IMR-90 (cell line): ENCODE results near the gene PLPP1. TPM values are rescaled to one million over a fixed set of nuclear protein-coding genes. Genes with fewer than 3 reads are reported as not detected.

Experiments
- ATAC-seq: fragments of 200-7000 bp; cut with Tn5 transposase; 2 replicates; pipeline ENCODE4 v1.9.1; 2020; ENCODE audit warnings: low read depth, mild to moderate bottlenecking, moderate library complexity
- BruUV-seq: library from RNA; stranded (reverse); fragments of 400-500 nt; replicated peaks from 2 replicates; lab custom pipeline; 2021; lab: Mats Ljungman, UMichigan
- CTCF ChIA-PET: fragments of 300-600 bp; formaldehyde crosslinking; extraction: SDS; loops from one replicate; lab custom pipeline; 2021; ENCODE audit warnings: antibody characterized with exemption; lab: Yijun Ruan, JAX
- POLR2A ChIA-PET: fragments of 300-600 bp; sonication (Branson Sonifier 250); formaldehyde crosslinking; loops from one replicate; lab custom pipeline; 2022; ENCODE audit warnings: antibody characterized with exemption; ENCODE audit not compliant: unreplicated experiment; lab: Charles Lee
- DNase-seq: peaks from one replicate; pipeline ENCODE4 v3.0.0; 2013
- H2AFZ ChIP-seq: replicated peaks from 2 replicates; pipeline ENCODE3; 2013; ENCODE audit warnings: low read length, mild to moderate bottlenecking; ENCODE audit not compliant: poor library complexity
- H2AK5ac ChIP-seq: 2 replicates; pipeline ENCODE4 v1.6.1; 2013; ENCODE audit warnings: low read depth, low read length, inconsistent platforms
- H2AK9ac ChIP-seq: replicated peaks from 2 replicates; pipeline ENCODE3; 2013; ENCODE audit warnings: mild to moderate bottlenecking, low read depth, low read length, moderate library complexity; ENCODE audit not compliant: poor library complexity
- H2BK120ac ChIP-seq: 2 replicates; pipeline ENCODE4 v1.6.1; 2013; ENCODE audit warnings: low read depth, low read length, inconsistent platforms
- H2BK15ac ChIP-seq: 3 replicates; pipeline ENCODE4 v1.6.1; 2013; ENCODE audit warnings: low read depth, low read length, inconsistent platforms
- H2BK20ac ChIP-seq: 2 replicates; pipeline ENCODE4 v1.6.1; 2013; ENCODE audit warnings: low read depth, mild to moderate bottlenecking, inconsistent platforms, low read length, moderate library complexity
- H2BK5ac ChIP-seq: 2 replicates; pipeline ENCODE4 v1.6.1; 2013; ENCODE audit warnings: mild to moderate bottlenecking, low read depth, low read length, inconsistent platforms; ENCODE audit not compliant: poor library complexity, severe bottlenecking
- H3K14ac ChIP-seq: replicated peaks from 2 replicates; pipeline ENCODE4 v1.6.1; 2013; ENCODE audit warnings: low read depth, low read length, inconsistent platforms
- H3K18ac ChIP-seq: 2 replicates; pipeline ENCODE4 v1.6.1; 2013; ENCODE audit warnings: low read depth, low read length, control low read depth
- H3K23ac ChIP-seq: 2 replicates; pipeline ENCODE4 v1.6.1; 2013; ENCODE audit warnings: low read depth, low read length, inconsistent platforms
- H3K27ac ChIP-seq: 2 replicates; pipeline ENCODE4 v1.5.1; 2013; ENCODE audit warnings: mild to moderate bottlenecking, control low read depth, low read length; ENCODE audit not compliant: insufficient read depth
- H3K27me3 ChIP-seq: 2 replicates; pipeline ENCODE4 v1.6.1; 2013; ENCODE audit warnings: low read length; ENCODE audit not compliant: control insufficient read depth, insufficient read depth
- H3K36me3 ChIP-seq: 2 replicates; pipeline ENCODE4 v1.6.1; 2013; ENCODE audit warnings: low read length, mixed read lengths; ENCODE audit not compliant: control insufficient read depth, insufficient read depth
- H3K4ac ChIP-seq: 2 replicates; pipeline ENCODE4 v1.6.1; 2013; ENCODE audit warnings: low read depth, low read length, inconsistent platforms
- H3K4me1 ChIP-seq: 2 replicates; pipeline ENCODE4 v1.6.1; 2013; ENCODE audit warnings: low read length, mixed read lengths; ENCODE audit not compliant: control insufficient read depth, insufficient read depth
- H3K4me2 ChIP-seq: 2 replicates; pipeline ENCODE4 v1.6.1; 2013; ENCODE audit warnings: low read depth, mild to moderate bottlenecking, control low read depth, low read length, moderate library complexity
- H3K4me3 ChIP-seq: 2 replicates; pipeline ENCODE4 v1.5.1; 2013; ENCODE audit warnings: low read depth, mild to moderate bottlenecking, control low read depth, low read length, moderate library complexity; ENCODE audit not compliant: insufficient read depth
- H3K56ac ChIP-seq: 2 replicates; pipeline ENCODE4 v1.6.1; 2013; ENCODE audit warnings: low read length, inconsistent platforms; ENCODE audit not compliant: insufficient read depth; ENCODE audit errors: extremely low read depth
- H3K79me1 ChIP-seq, 2 experiments: 2 replicates each; pipeline ENCODE4 v1.6.1; 2013; ENCODE audit warnings: low read length in 2 of 2, inconsistent platforms in 1 of 2, low read depth in 1 of 2
- H3K9ac ChIP-seq: 2 replicates; pipeline ENCODE4 v1.6.1; 2013; ENCODE audit warnings: low read depth, low read length, control low read depth
- H3K9me1 ChIP-seq: 2 replicates; pipeline ENCODE4 v1.6.1; 2013; ENCODE audit warnings: low read length, inconsistent platforms; ENCODE audit not compliant: insufficient read depth
- H3K9me3 ChIP-seq: 2 replicates; pipeline ENCODE4 v1.6.1; 2013; ENCODE audit warnings: low read length; ENCODE audit not compliant: control insufficient read depth, insufficient read depth
- H4K20me1 ChIP-seq: 2 replicates; pipeline ENCODE4 v1.6.1; 2013; ENCODE audit warnings: low read length, inconsistent platforms; ENCODE audit not compliant: insufficient read depth
- H4K5ac ChIP-seq: 2 replicates; pipeline ENCODE4 v1.6.1; 2013; ENCODE audit warnings: mild to moderate bottlenecking, low read depth, low read length, control low read depth
- H4K8ac ChIP-seq, 2 experiments: 2 replicates each; pipeline ENCODE4 v1.6.1; 2013; ENCODE audit warnings: low read depth in 2 of 2, low read length in 2 of 2, control low read depth in 1 of 2, inconsistent platforms in 1 of 2
- H4K91ac ChIP-seq: 2 replicates; pipeline ENCODE4 v1.6.1; 2013; ENCODE audit warnings: low read depth, low read length, inconsistent platforms; ENCODE audit not compliant: insufficient read depth
- CEBPB ChIP-seq: IDR thresholded peaks from 2 replicates; pipeline ENCODE4 v1.6.1; 2012; ENCODE audit warnings: low read depth, low read length, improper control_type of control experiment
- FOS ChIP-seq: fragments of 150-350 bp; IDR thresholded peaks from 2 replicates; pipeline ENCODE4 v1.6.1; 2016; ENCODE audit warnings: low read depth, low read length
- MXI1 ChIP-seq: IDR thresholded peaks from 2 replicates; pipeline ENCODE4 v1.6.1; 2012; ENCODE audit warnings: low read depth, mild to moderate bottlenecking, low read length, moderate library complexity, borderline replicate concordance
- RCOR1 ChIP-seq: IDR thresholded peaks from 2 replicates; pipeline ENCODE4 v1.6.1; 2012; ENCODE audit warnings: mild to moderate bottlenecking, low read length, improper control_type of control experiment; ENCODE audit not compliant: insufficient replicate concordance
- WGBS, 2 experiments: methylation state at CpG; one replicate each; pipeline versions ENCODE4 v1.1.5 to v1.1.7; 2013; ENCODE audit warnings: missing lambda C conversion rate in 2 of 2; ENCODE audit not compliant: insufficient read length in 1 of 2; ENCODE audit errors: extremely low coverage in 2 of 2; 5-methylcytosine and 5-hydroxymethylcytosine counted together
- dilution Hi-C: fragments of 300-500 bp; cut with HindIII; formaldehyde crosslinking; loops from one replicate; pipeline ENCODE4 v1.14.3; 2018; ENCODE audit warnings: low sequenced_read_pairs; ENCODE audit not compliant: unreplicated experiment
- in situ Hi-C: fragments of 300-500 bp; cut with MboI; formaldehyde crosslinking; loops from 3 replicates; pipeline ENCODE4 v1.14.3; 2019; ENCODE audit warnings: low sequenced_read_pairs, inconsistent platforms, mixed read lengths
- intact Hi-C: fragments of 100-400 bp; cut with micrococcal nuclease; formaldehyde crosslinking; loops from 2 replicates; pipeline ENCODE4 v1.10.0; 2022
- polyA plus RNA-seq, 3 experiments: library from polyadenylated mRNA; depleted of rRNA; stranded (reverse); fragments of >200 nt; gene quantifications; 2 replicates each; pipeline ENCODE4 v1.2.3, GENCODE V29; 2012; ENCODE audit warnings: low replicate concordance in 1 of 3
- total RNA-seq: library from RNA; depleted of rRNA; stranded (reverse); fragments of >200 nt; gene quantifications from 2 replicates; pipeline ENCODE4 v1.2.3, GENCODE V29; 2012

Gene PLPP1
- total and polyA plus RNA-seq, 2 of the 4 experiments (the other 2 are of a cell fraction), result 19.2 to 21.3 TPM

DNA sequence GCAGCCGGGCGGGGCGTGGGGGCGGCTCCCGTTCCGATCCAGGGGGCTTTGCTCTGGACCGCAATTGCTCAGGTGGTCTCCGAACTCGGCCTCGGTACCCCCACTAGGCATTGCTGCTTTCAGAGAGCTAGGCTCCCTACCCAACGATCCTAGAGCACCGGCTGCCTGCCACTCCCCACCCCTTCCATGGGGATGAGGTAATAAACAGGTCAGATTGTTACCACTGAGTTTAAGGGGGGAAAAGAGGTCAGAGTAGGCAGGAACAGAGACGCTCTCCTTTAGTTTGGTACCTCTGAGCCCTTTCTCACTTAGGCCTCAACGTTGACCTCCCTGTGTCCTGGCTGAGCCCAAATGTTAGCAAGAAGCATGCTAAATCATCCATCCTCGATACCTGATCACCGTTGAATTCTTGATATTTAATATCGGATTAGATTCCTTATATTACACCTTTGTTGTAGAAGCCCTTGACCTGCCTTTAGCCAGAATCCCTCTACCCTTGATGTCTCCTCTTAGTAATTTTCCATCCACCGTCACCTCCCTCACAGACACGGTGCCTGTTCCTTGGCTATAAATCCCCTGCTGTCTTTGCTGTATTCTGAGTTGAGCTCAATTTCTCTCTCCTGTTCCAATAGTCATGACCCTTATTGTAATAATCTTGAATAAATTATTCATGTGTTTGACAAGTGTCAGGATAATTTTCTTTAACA lies 588 bp upstream of the PLPP1 start (continued):
- TF ChIP-seq RCOR1 (no peak), FOS (no peak)

DNA sequence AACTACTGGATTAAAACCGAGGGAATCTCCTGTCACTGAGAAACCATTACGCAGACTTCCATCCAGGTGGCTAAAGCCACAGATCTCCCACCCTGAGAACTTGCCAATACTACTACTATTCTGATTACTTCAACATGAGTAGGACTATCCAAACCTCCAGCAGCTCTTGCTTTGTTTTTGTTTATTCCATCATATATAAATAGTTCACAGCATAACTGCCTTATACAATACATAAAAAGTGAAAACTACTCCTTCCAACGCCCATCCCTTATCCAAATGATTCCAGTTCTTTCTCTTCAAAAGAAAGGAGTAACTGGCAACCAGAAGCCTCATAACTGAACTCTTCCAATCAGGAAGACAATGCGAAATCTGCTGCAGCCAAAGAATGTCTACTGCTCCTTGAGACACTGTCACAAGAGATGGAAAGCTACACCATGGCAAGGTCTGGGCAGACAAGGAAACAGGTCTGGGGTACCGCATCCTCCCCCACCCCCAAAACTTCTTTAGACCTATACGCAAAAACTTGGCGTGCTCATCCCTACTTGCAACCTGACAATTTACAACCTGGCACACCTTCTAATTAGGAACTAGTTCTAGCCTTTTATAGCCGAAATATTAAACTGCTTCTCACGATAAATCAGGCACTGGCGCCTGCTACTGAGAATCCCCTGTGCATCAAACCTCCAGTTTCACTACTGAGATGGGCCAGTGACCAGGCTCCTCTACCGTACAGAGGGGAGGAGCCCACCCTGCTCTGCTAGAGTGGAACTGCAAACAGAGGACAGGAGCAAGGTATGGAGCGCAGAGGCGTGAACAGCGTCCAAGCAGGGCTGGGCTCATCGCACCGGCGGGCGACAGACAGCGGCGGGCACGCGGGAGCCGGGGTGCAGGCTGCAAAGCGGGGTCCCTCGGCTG lies 986 bp downstream of the PLPP1 start:
- Histone ChIP-seq H3K18ac (no peak overlapping the region), H3K56ac (0 out of 2 replicates have a peak overlapping the region, but pooled peaks have one; percentile 43), H3K9ac (peak overlapping the region; percentile 94), H4K20me1 (peaks cover 11% of the 10 kb centered on the region), H4K5ac (no peak overlapping the region), H3K9me3 (no peaks in the 10 kb centered on the region), H3K4me2 (peak overlapping the region; percentile 94), H3K14ac (peak overlapping the region; percentile 43; the same call in 1 of the 2 replicates), H3K4ac (peak overlapping the region; percentile 28; the same call in 1 of the 2 replicates), H3K27me3 (no peaks in the 10 kb centered on the region), H4K8ac (no peak overlapping the region; a peak in 1 of 4 replicates), H2BK120ac (no peak overlapping the region; the same call in 1 of the 2 replicates), H3K23ac (peak overlapping the region; percentile 34; the same call in 1 of the 2 replicates), H2BK15ac (no peak overlapping the region), H3K36me3 (no peaks in the 10 kb centered on the region), H3K79me1 (peaks cover 8 to 30% of the 10 kb centered on the region in 2 experiments), H2BK20ac (no peak overlapping the region), H2AK5ac (peak overlapping the region; percentile 23; the same call in 1 of the 2 replicates), H3K4me1 (0 out of 2 replicates have a peak, but pooled peaks cover 3% of the 10 kb centered on the region), H2AFZ (peak overlapping the region; percentile 99), H2AK9ac (peak overlapping the region; percentile 94), H3K9me1 (no peaks in the 10 kb centered on the region), H2BK5ac (peak overlapping the region; percentile 98), H3K4me3 (peak overlapping the region; percentile 93), H3K27ac (peak overlapping the region; percentile 97), H4K91ac (no peak overlapping the region)
- 1% methylated on average over 10 of the region's 25 CpGs; no CpG with 5 or more reads in 1 of the 2 experiments for WGBS, 2 experiments
- CTCF ChIA-PET, result no interaction called here
- in situ Hi-C loops (no loop called here), intact Hi-C loops (loop anchor here (1.0 to 10.0 kb wide), 4 partner anchors 127 to 189 kb away; no protein-coding TSS in a partner anchor), dilution Hi-C loops (no loop called here)
- POLR2A ChIA-PET, result no interaction called here
- no TSS peak for BruUV-seq
- DNase-seq (peak; percentile 48), ATAC-seq (peak; percentile 50)
- no peak for TF ChIP-seq CEBPB
- peak; percentile 83; the same call in 1 of the 2 replicates for TF ChIP-seq MXI1
